Keratinocyte (primary cell): Measurements from ENCODE around the gene DDX51. TPM values are rescaled to one million over a fixed set of nuclear protein-coding genes. Genes with fewer than 3 reads are reported as not detected.

ENCODE experiments used
- DNase-seq: peaks from one replicate; pipeline ENCODE4 v3.0.0-alpha.2; 2011; ENCODE audit warnings: low read depth, missing footprints, low spot score
- FAIRE-seq: peaks from 2 replicates; lab custom pipeline; 2011; peaks lifted over from hg19 to GRCh38; lab: Jason Lieb, UNC
- H2AFZ ChIP-seq: 2 replicates; pipeline ENCODE4 v1.6.0; 2012; ENCODE audit warnings: low read length, control low read depth, inconsistent platforms; ENCODE audit not compliant: control insufficient read depth
- H3K27ac ChIP-seq: 2 replicates; pipeline ENCODE4 v1.5.1; 2011; ENCODE audit warnings: low read length; ENCODE audit not compliant: control insufficient read depth, insufficient read depth
- H3K27me3 ChIP-seq: 3 replicates; pipeline ENCODE4 v1.6.0; 2011; ENCODE audit warnings: low read length; ENCODE audit not compliant: control insufficient read depth, insufficient read depth; ENCODE audit errors: extremely low read depth
- H3K36me3 ChIP-seq, 2 experiments: 2 replicates in 1 of 2; 3 replicates in 1 of 2; pipeline ENCODE4 v1.5.1; 2011; ENCODE audit warnings: low read length in 2 of 2, mild to moderate bottlenecking in 1 of 2; ENCODE audit not compliant: control insufficient read depth in 2 of 2, insufficient read depth in 2 of 2; ENCODE audit errors: extremely low read depth in 1 of 2
- H3K4me1 ChIP-seq: 3 replicates; pipeline ENCODE4 v1.5.1; 2011; ENCODE audit warnings: low read length; ENCODE audit not compliant: control insufficient read depth, insufficient read depth; ENCODE audit errors: extremely low read depth
- H3K4me2 ChIP-seq: 3 replicates; pipeline ENCODE4 v1.6.0; 2011; ENCODE audit warnings: low read depth, low read length; ENCODE audit not compliant: control insufficient read depth, insufficient read depth; ENCODE audit errors: extremely low read depth
- H3K4me3 ChIP-seq, 3 experiments: fragments of 200-600 bp in 1 of 3; sonication (generic) in 1 of 3; 2 replicates in 2 of 3; 3 replicates in 1 of 3; pipeline ENCODE4 v1.5.1; 2011 to 2016; ENCODE audit warnings: low read length in 3 of 3, mild to moderate bottlenecking in 3 of 3, control low read depth in 2 of 3, inconsistent platforms in 1 of 3, low read depth in 1 of 3, mixed read lengths in 1 of 3, mixed run types in 1 of 3, moderate library complexity in 1 of 3; ENCODE audit not compliant: control insufficient read depth in 2 of 3, insufficient read depth in 2 of 3; ENCODE audit errors: extremely low read depth in 1 of 3
- H3K79me2 ChIP-seq: 2 replicates; pipeline ENCODE4 v1.6.0; 2012; ENCODE audit warnings: low read length; ENCODE audit not compliant: control insufficient read depth, insufficient read depth
- H3K9ac ChIP-seq: 3 replicates; pipeline ENCODE4 v1.6.0; 2011; ENCODE audit warnings: low read length; ENCODE audit not compliant: control insufficient read depth, insufficient read depth; ENCODE audit errors: extremely low read depth
- H3K9me1 ChIP-seq: 3 replicates; pipeline ENCODE4 v1.6.0; 2011; ENCODE audit warnings: low read length; ENCODE audit not compliant: control insufficient read depth, insufficient read depth; ENCODE audit errors: extremely low read depth
- H3K9me3 ChIP-seq: 2 replicates; pipeline ENCODE4 v1.5.1; 2012; ENCODE audit warnings: low read depth, low read length; ENCODE audit not compliant: control insufficient read depth
- H4K20me1 ChIP-seq: 3 replicates; pipeline ENCODE4 v1.6.0; 2011; ENCODE audit warnings: low read length; ENCODE audit not compliant: control insufficient read depth, insufficient read depth; ENCODE audit errors: extremely low read depth
- CTCF ChIP-seq, 3 experiments: IDR thresholded peaks in 1 of 3; conservative IDR thresholded peaks in 1 of 3; optimal IDR thresholded peaks in 1 of 3; 2 replicates in 2 of 3; 3 replicates in 1 of 3; pipeline versions ENCODE3 to v1.5.1; 2011; ENCODE audit warnings: low read length in 3 of 3, mild to moderate bottlenecking in 3 of 3, moderate library complexity in 2 of 3, control low read depth in 1 of 3, inconsistent platforms in 1 of 3; ENCODE audit not compliant: insufficient read depth in 2 of 3; ENCODE audit errors: extremely low read depth in 1 of 3
- EZH2 ChIP-seq: IDR thresholded peaks from one replicate; pipeline ENCODE4 v1.6.1; 2012; ENCODE audit warnings: inconsistent platforms, mild to moderate bottlenecking, low read length, moderate library complexity
- dilution Hi-C: fragments of 300-500 bp; cut with MboI; formaldehyde crosslinking; loops from one replicate; pipeline ENCODE4 v1.7.0; 2020; ENCODE audit warnings: low sequenced_read_pairs; ENCODE audit not compliant: extremely low pct_ligation_motif_present
- polyA plus RNA-seq, 5 experiments: library from polyadenylated mRNA; depleted of rRNA in 3 of 5; stranded (reverse) in 3 of 5; stranded (forward) in 1 of 5; unstranded in 1 of 5; fragments of >200 nt; gene quantifications; 1 replicate in 1 of 5; 2 replicates in 3 of 5; 3 replicates in 1 of 5; pipeline versions ENCODE4 v1.2.1 to v1.2.3, GENCODE V29; 2011 to 2012; ENCODE audit warnings: missing spikeins in 2 of 5, low read depth in 1 of 5, low replicate concordance in 1 of 5

Gene DDX51
- polyA plus RNA-seq, 1 donor (not counting 4 experiments of a cell fraction or from before 2014, with no cell fraction given): 7.4 TPM

- dilution Hi-C loops: no loop called here
- H3K9ac ChIP-seq: no peak overlapping the region
These were observed 26.0 kb upstream of the DDX51 start for GRCh38 chr12:132170094-132170636.

GRCh38 chr12:132169376-132169775 is 25.3 kb upstream of the DDX51 start:
- H4K20me1 ChIP-seq: peaks cover 2% of the 10 kb centered on the region
- DNase-seq: no peak
- no peak overlapping the region for H3K9ac ChIP-seq
- no peaks in the 10 kb centered on the region for H3K79me2 ChIP-seq
- dilution Hi-C loops: no loop called here
- H3K36me3 ChIP-seq: no peaks in the 10 kb centered on the region
- H3K4me1 ChIP-seq: no peaks in the 10 kb centered on the region
- TF ChIP-seq CTCF (optimal IDR thresholded peaks at IDR 0.05 in 1 of 3, IDR thresholded peaks at IDR 0.05 in 1 of 3, conservative IDR thresholded peaks at IDR 0.05 in 1 of 3; ENCODE audit: extremely low read depth in 1 of 3, insufficient read depth in 2 of 3, low read length in 3 of 3) (no peak), EZH2 (no peak)
- no peak overlapping the region for H3K4me3 ChIP-seq
- peaks cover 7% of the 10 kb centered on the region for H3K27me3 ChIP-seq
- no peak overlapping the region for H2AFZ ChIP-seq
- no peak overlapping the region for H3K4me2 ChIP-seq
- no peaks in the 10 kb centered on the region for H3K9me1 ChIP-seq
- H3K27ac ChIP-seq: no peak overlapping the region
- FAIRE-seq: no peak
- no peaks in the 10 kb centered on the region for H3K9me3 ChIP-seq

More at GRCh38 chr12:132170094-132170636, 26.0 kb upstream of the DDX51 start:
- H3K4me2 ChIP-seq: no peak overlapping the region
- no peaks in the 10 kb centered on the region for H3K9me3 ChIP-seq
- no peak overlapping the region for H3K4me3 ChIP-seq
- TF ChIP-seq EZH2 (no peak), CTCF (optimal IDR thresholded peaks at IDR 0.05 in 1 of 3, IDR thresholded peaks at IDR 0.05 in 1 of 3, conservative IDR thresholded peaks at IDR 0.05 in 1 of 3; ENCODE audit: extremely low read depth in 1 of 3, insufficient read depth in 2 of 3, low read length in 3 of 3) (no peak)
- H3K9me1 ChIP-seq: no peaks in the 10 kb centered on the region
- peaks cover 2% of the 10 kb centered on the region for H4K20me1 ChIP-seq
- H3K27me3 ChIP-seq: peaks cover 15% of the 10 kb centered on the region
- no peak overlapping the region for H3K27ac ChIP-seq
- no peaks in the 10 kb centered on the region for H3K4me1 ChIP-seq
- H3K79me2 ChIP-seq: no peaks in the 10 kb centered on the region
- H3K36me3 ChIP-seq: no peaks in the 10 kb centered on the region
- no peak overlapping the region for H2AFZ ChIP-seq
- FAIRE-seq (no peak), DNase-seq (no peak)
